ENCODE data around the gene DBN1.

The DBN1 gene

GRCh38 chr5:177476531-177477233 is 3.2 kb upstream of the DBN1 start:
- Histone ChIP-seq H3K4me3 (ENCODE audit: low read depth in 1 of 2, low read length in 2 of 2) (no peak overlapping the region), H3K27me3 (ENCODE audit: control insufficient read depth in 1 of 2, insufficient read depth in 2 of 2, low read length in 2 of 2) (no peaks in the 10 kb centered on the region), H3K36me3 (ENCODE audit: insufficient read depth, low read length) (peaks cover 2% of the 10 kb centered on the region), H3K27ac (ENCODE audit: low read depth, low read length) (peak overlapping the region; percentile 17), H3K4me1 (ENCODE audit: insufficient read depth, low read length) (peaks cover 74% of the 10 kb centered on the region), H3K9ac (ENCODE audit: low read length) (no peak overlapping the region), H3K9me3 (ENCODE audit: low read length) (no peaks in the 10 kb centered on the region)

GRCh38 chr5:177475563-177476427 is 2.4 kb upstream of the DBN1 start:
- H3K4me1 ChIP-seq (ENCODE audit: insufficient read depth, low read length): peaks cover 77% of the 10 kb centered on the region
- no peak overlapping the region for H3K9ac ChIP-seq (ENCODE audit: low read length)
- H3K4me3 ChIP-seq (ENCODE audit: low read depth in 1 of 2, low read length in 2 of 2): no peak overlapping the region
- H3K27ac ChIP-seq (ENCODE audit: low read depth, low read length): peak overlapping the region; percentile 55
- H3K27me3 ChIP-seq (ENCODE audit: control insufficient read depth in 1 of 2, insufficient read depth in 2 of 2, low read length in 2 of 2): no peaks in the 10 kb centered on the region
- no peaks in the 10 kb centered on the region for H3K36me3 ChIP-seq (ENCODE audit: insufficient read depth, low read length)
- H3K9me3 ChIP-seq (ENCODE audit: low read length): no peaks in the 10 kb centered on the region

- Histone ChIP-seq H3K4me1 (ENCODE audit: insufficient read depth, low read length) (peaks cover 82% of the 10 kb centered on the region), H3K36me3 (ENCODE audit: insufficient read depth, low read length) (no peaks in the 10 kb centered on the region), H3K9me3 (ENCODE audit: low read length) (no peaks in the 10 kb centered on the region), H3K9ac (ENCODE audit: low read length) (no peak overlapping the region), H3K27ac (ENCODE audit: low read depth, low read length) (peak overlapping the region; percentile 55), H3K27me3 (ENCODE audit: control insufficient read depth in 1 of 2, insufficient read depth in 2 of 2, low read length in 2 of 2) (no peaks in the 10 kb centered on the region), H3K4me3 (ENCODE audit: low read depth in 1 of 2, low read length in 2 of 2) (no peak overlapping the region)
Observed at GRCh38 chr5:177474846-177475562, 1.6 kb upstream of the DBN1 start.

- Histone ChIP-seq H3K4me1 (ENCODE audit: insufficient read depth, low read length) (peaks cover 74% of the 10 kb centered on the region), H3K27me3 (ENCODE audit: control insufficient read depth in 1 of 2, insufficient read depth in 2 of 2, low read length in 2 of 2) (no peaks in the 10 kb centered on the region), H3K9me3 (ENCODE audit: low read length) (no peaks in the 10 kb centered on the region), H3K27ac (ENCODE audit: low read depth, low read length) (peak overlapping the region; percentile 73), H3K36me3 (ENCODE audit: insufficient read depth, low read length) (no peaks in the 10 kb centered on the region), H3K9ac (ENCODE audit: low read length) (no peak overlapping the region), H3K4me3 (ENCODE audit: low read depth in 1 of 2, low read length in 2 of 2) (no peak overlapping the region)
Observed at GRCh38 chr5:177474002-177474476, 605 bp upstream of the DBN1 start.

- H3K4me3 ChIP-seq (ENCODE audit: low read depth in 1 of 2, low read length in 2 of 2): peak overlapping the region; percentile 72 to 90
Observed at GRCh38 chr5:177472460-177473442, 683 bp downstream of the DBN1 start.

GRCh38 chr5:177471610-177472356 is 1.7 kb downstream of the DBN1 start:
- peak overlapping the region; percentile 72 to 90 for H3K4me3 ChIP-seq (ENCODE audit: low read depth in 1 of 2, low read length in 2 of 2)
- peaks cover 5% of the 10 kb centered on the region for H3K36me3 ChIP-seq (ENCODE audit: insufficient read depth, low read length)
- H3K9ac ChIP-seq (ENCODE audit: low read length): peak overlapping the region; percentile 53
- no peaks in the 10 kb centered on the region for H3K27me3 ChIP-seq (ENCODE audit: control insufficient read depth in 1 of 2, insufficient read depth in 2 of 2, low read length in 2 of 2)
- peak overlapping the region; percentile 78 for H3K27ac ChIP-seq (ENCODE audit: low read depth, low read length)
- H3K9me3 ChIP-seq (ENCODE audit: low read length): no peaks in the 10 kb centered on the region
- peaks cover 53% of the 10 kb centered on the region for H3K4me1 ChIP-seq (ENCODE audit: insufficient read depth, low read length)

More at GRCh38 chr5:177472460-177473442, 683 bp downstream of the DBN1 start:
- Histone ChIP-seq H3K27ac (ENCODE audit: low read depth, low read length) (peak overlapping the region; percentile 78), H3K9me3 (ENCODE audit: low read length) (no peaks in the 10 kb centered on the region), H3K36me3 (ENCODE audit: insufficient read depth, low read length) (no peaks in the 10 kb centered on the region), H3K4me1 (ENCODE audit: insufficient read depth, low read length) (peaks cover 61% of the 10 kb centered on the region), H3K9ac (ENCODE audit: low read length) (peak overlapping the region; percentile 53), H3K27me3 (ENCODE audit: control insufficient read depth in 1 of 2, insufficient read depth in 2 of 2, low read length in 2 of 2) (no peaks in the 10 kb centered on the region)

- Histone ChIP-seq H3K4me1 (ENCODE audit: insufficient read depth, low read length) (peaks cover 45% of the 10 kb centered on the region), H3K9me3 (ENCODE audit: low read length) (no peaks in the 10 kb centered on the region), H3K9ac (ENCODE audit: low read length) (no peak overlapping the region), H3K27ac (ENCODE audit: low read depth, low read length) (no peak overlapping the region), H3K27me3 (ENCODE audit: control insufficient read depth in 1 of 2, insufficient read depth in 2 of 2, low read length in 2 of 2) (no peaks in the 10 kb centered on the region), H3K36me3 (ENCODE audit: insufficient read depth, low read length) (peaks cover 13% of the 10 kb centered on the region), H3K4me3 (ENCODE audit: low read depth in 1 of 2, low read length in 2 of 2) (peak overlapping the region in 1 of 2 donors; percentile 72)
Observed at GRCh38 chr5:177470759-177471536, 2.5 kb downstream of the DBN1 start.

- Histone ChIP-seq H3K36me3 (ENCODE audit: insufficient read depth, low read length) (peaks cover 22% of the 10 kb centered on the region), H3K4me3 (ENCODE audit: low read depth in 1 of 2, low read length in 2 of 2) (no peak overlapping the region), H3K27ac (ENCODE audit: low read depth, low read length) (peak overlapping the region; percentile 68), H3K4me1 (ENCODE audit: insufficient read depth, low read length) (peaks cover 35% of the 10 kb centered on the region), H3K27me3 (ENCODE audit: control insufficient read depth in 1 of 2, insufficient read depth in 2 of 2, low read length in 2 of 2) (no peaks in the 10 kb centered on the region), H3K9me3 (ENCODE audit: low read length) (no peaks in the 10 kb centered on the region), H3K9ac (ENCODE audit: low read length) (no peak overlapping the region)
Observed at GRCh38 chr5:177469750-177470525, 3.5 kb downstream of the DBN1 start.
